PC-9 (cell line): ENCODE measurements around the gene STX19.

Experiments used
- EZH2 ChIP-seq: fragments of 200-600 bp; sonication (generic); IDR thresholded peaks from 2 replicates; pipeline ENCODE4 v1.8.0; 2017; ENCODE audit warnings: antibody characterized with exemption, low read depth
- TF ChIP-seq, protein P1 (sequence below): fragments of 200-600 bp; sonication (generic); conservative IDR thresholded peaks from 2 replicates; pipeline ENCODE4 v1.6.1; 2017; ENCODE audit warnings: mixed run types, antibody characterized with exemption, mild to moderate bottlenecking, moderate library complexity

DNA sequence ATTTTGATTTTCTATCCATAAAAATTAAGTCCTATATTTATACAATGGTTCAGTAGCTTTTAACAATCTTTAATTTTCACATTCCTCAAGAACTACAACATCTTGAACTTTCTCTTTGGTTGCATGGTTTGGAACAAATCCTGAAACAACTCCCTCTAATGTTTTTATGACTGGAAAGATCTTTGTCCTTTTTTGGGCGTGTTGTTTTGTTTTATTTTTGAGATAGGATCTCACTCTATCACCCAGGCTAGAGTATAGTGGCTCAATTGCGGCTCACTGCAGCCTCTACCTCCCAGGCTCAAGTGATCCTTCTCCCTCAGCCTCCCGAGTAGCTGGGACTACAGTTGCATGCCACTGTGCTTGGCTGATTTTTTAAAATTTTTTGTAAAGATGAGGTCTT lies 4.0 kb downstream of the STX19 start:
- TF ChIP-seq, protein P1, sequence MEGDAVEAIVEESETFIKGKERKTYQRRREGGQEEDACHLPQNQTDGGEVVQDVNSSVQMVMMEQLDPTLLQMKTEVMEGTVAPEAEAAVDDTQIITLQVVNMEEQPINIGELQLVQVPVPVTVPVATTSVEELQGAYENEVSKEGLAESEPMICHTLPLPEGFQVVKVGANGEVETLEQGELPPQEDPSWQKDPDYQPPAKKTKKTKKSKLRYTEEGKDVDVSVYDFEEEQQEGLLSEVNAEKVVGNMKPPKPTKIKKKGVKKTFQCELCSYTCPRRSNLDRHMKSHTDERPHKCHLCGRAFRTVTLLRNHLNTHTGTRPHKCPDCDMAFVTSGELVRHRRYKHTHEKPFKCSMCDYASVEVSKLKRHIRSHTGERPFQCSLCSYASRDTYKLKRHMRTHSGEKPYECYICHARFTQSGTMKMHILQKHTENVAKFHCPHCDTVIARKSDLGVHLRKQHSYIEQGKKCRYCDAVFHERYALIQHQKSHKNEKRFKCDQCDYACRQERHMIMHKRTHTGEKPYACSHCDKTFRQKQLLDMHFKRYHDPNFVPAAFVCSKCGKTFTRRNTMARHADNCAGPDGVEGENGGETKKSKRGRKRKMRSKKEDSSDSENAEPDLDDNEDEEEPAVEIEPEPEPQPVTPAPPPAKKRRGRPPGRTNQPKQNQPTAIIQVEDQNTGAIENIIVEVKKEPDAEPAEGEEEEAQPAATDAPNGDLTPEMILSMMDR: no peak
- no peak for TF ChIP-seq EZH2
